Measurements from ENCODE around the gene PPIF.

DNA sequence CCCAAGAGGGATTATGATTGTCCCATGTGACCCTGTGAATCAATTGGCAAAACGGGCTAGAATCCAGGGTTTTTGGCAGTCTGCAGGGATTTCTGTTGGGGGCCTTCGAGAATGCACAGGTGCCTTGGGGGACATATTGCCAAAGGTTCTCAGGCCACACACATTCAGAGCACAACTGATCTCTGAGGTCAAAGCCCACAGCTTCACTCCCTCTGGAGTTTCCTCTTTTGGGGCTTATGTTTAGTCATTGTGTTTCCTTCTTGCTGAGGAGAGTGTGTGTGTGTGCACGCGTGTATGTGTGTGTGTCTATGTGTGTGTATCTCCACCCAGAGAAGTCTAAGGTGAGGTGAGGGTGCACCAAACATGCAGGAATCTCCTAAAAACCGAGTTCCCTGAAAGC is 8.8 kb downstream of the PPIF start:
- TF ChIP-seq, protein P1, sequence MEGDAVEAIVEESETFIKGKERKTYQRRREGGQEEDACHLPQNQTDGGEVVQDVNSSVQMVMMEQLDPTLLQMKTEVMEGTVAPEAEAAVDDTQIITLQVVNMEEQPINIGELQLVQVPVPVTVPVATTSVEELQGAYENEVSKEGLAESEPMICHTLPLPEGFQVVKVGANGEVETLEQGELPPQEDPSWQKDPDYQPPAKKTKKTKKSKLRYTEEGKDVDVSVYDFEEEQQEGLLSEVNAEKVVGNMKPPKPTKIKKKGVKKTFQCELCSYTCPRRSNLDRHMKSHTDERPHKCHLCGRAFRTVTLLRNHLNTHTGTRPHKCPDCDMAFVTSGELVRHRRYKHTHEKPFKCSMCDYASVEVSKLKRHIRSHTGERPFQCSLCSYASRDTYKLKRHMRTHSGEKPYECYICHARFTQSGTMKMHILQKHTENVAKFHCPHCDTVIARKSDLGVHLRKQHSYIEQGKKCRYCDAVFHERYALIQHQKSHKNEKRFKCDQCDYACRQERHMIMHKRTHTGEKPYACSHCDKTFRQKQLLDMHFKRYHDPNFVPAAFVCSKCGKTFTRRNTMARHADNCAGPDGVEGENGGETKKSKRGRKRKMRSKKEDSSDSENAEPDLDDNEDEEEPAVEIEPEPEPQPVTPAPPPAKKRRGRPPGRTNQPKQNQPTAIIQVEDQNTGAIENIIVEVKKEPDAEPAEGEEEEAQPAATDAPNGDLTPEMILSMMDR (IDR thresholded peaks at IDR 0.05), result no peak
- no peak for TF ChIP-seq POLR2A (IDR thresholded peaks at IDR 0.05)

All from esophagus squamous epithelium (tissue), 4 donors.